HepG2 (cell line): Measurements from ENCODE around the gene S100A13. TPM values are rescaled to one million over a fixed set of nuclear protein-coding genes. Genes with fewer than 3 reads are reported as not detected.

ENCODE experiments used
- CENPX ChIP-seq: sonication (generic); formaldehyde crosslinking; IDR thresholded peaks from 2 replicates; pipeline ENCODE4 v1.9.0; 2021; ENCODE audit warnings: mild to moderate bottlenecking, missing genetic modification reagents, moderate library complexity
- EP300 ChIP-seq, 3 experiments: sonication (generic) in 1 of 3; formaldehyde crosslinking in 1 of 3; IDR thresholded peaks; 2 replicates each; pipeline versions ENCODE4 v1.5.1 to v1.6.1; 2011 to 2020; ENCODE audit warnings: low read depth in 2 of 3, low read length in 2 of 3, borderline replicate concordance in 1 of 3, improper control_type of control experiment in 1 of 3, mild to moderate bottlenecking in 1 of 3, missing genetic modification reagents in 1 of 3, moderate library complexity in 1 of 3
- KAT8 ChIP-seq: IDR thresholded peaks from 2 replicates; pipeline ENCODE4 v1.6.1; 2016; ENCODE audit warnings: missing genetic modification reagents, missing compliant biosample characterization
- KDM1A ChIP-seq: IDR thresholded peaks from 2 replicates; pipeline ENCODE4 v1.6.1; 2016; ENCODE audit warnings: missing compliant biosample characterization
- NR3C1 ChIP-seq: sonication (generic); formaldehyde crosslinking; IDR thresholded peaks from 2 replicates; pipeline ENCODE4 v1.4.0; 2020; ENCODE audit warnings: missing genetic modification reagents
- TEAD2 ChIP-seq: sonication (generic); formaldehyde crosslinking; IDR thresholded peaks from 2 replicates; pipeline ENCODE4 v1.9.0; 2021; ENCODE audit warnings: missing genetic modification reagents
- THYN1 ChIP-seq: sonication (generic); formaldehyde crosslinking; IDR thresholded peaks from 2 replicates; pipeline ENCODE4 v1.8.1; 2023; ENCODE audit warnings: low read depth, mild to moderate bottlenecking, moderate library complexity, missing genetic modification reagents, borderline replicate concordance
- ZFYVE20 ChIP-seq: sonication (generic); formaldehyde crosslinking; IDR thresholded peaks from 2 replicates; pipeline ENCODE4 v1.8.0; 2023; ENCODE audit warnings: low read depth, mild to moderate bottlenecking, moderate library complexity, missing genetic modification reagents, borderline replicate concordance
- ZMAT3 ChIP-seq: sonication (generic); formaldehyde crosslinking; conservative IDR thresholded peaks from 2 replicates; pipeline ENCODE4 v1.7.0; 2021; ENCODE audit warnings: missing genetic modification reagents
- ZNF557 ChIP-seq: sonication (generic); formaldehyde crosslinking; IDR thresholded peaks from 2 replicates; pipeline ENCODE4 v1.4.0; 2020; ENCODE audit warnings: missing genetic modification reagents
- ZNF7 ChIP-seq: IDR thresholded peaks from 2 replicates; pipeline ENCODE4 v1.6.1; 2016; ENCODE audit warnings: missing biosample characterization, missing genetic modification reagents
- ZNF720 ChIP-seq: sonication (generic); formaldehyde crosslinking; IDR thresholded peaks from 2 replicates; pipeline ENCODE4 v1.4.0; 2020; ENCODE audit warnings: missing genetic modification reagents
- ZNF839 ChIP-seq: sonication (generic); formaldehyde crosslinking; IDR thresholded peaks from 2 replicates; pipeline ENCODE4 v1.4.0; 2020; ENCODE audit warnings: missing genetic modification reagents, mild to moderate bottlenecking, borderline replicate concordance
- ZNF891 ChIP-seq: sonication (generic); formaldehyde crosslinking; IDR thresholded peaks from 2 replicates; pipeline ENCODE4 v1.5.0; 2020; ENCODE audit warnings: mild to moderate bottlenecking, missing genetic modification reagents
- polyA plus RNA-seq, 8 experiments: library from polyadenylated mRNA; depleted of rRNA in 3 of 8; stranded (reverse) in 7 of 8; unstranded in 1 of 8; fragments of >200 nt; fragmentation: Illumina TruSeq in 4 of 8; extraction: Trizol in 4 of 8; gene quantifications; 2 replicates each; pipeline versions ENCODE4 v1.2.1 to v1.2.3, GENCODE V29; 2011 to 2016; ENCODE audit warnings: low read depth in 4 of 8, missing spikeins in 1 of 8, mixed read lengths in 1 of 8; ENCODE audit not compliant: insufficient read depth in 1 of 8
- total RNA-seq, 5 experiments: library from RNA; depleted of rRNA; stranded (reverse); fragments of >200 nt; fragmentation: Illumina TruSeq; extraction: Trizol; gene quantifications; 2 replicates each; pipeline ENCODE4 v1.2.3, GENCODE V29; 2016; ENCODE audit warnings: low read depth in 1 of 5
- TF ChIP-seq, protein P1 (sequence below): IDR thresholded peaks from 2 replicates; pipeline ENCODE4 v1.6.1; 2012; ENCODE audit warnings: low read depth, low read length, improper control_type of control experiment
- TF ChIP-seq, protein P2 (sequence below): sonication (generic); formaldehyde crosslinking; IDR thresholded peaks from 2 replicates; pipeline ENCODE4 v1.4.0; 2020; ENCODE audit warnings: mild to moderate bottlenecking, missing genetic modification reagents
- TF ChIP-seq, protein P3 (sequence below): sonication (generic); formaldehyde crosslinking; IDR thresholded peaks from 2 replicates; pipeline ENCODE4 v1.4.0; 2020; ENCODE audit warnings: missing genetic modification reagents, borderline replicate concordance
- TF ChIP-seq, protein P4 (sequence below): sonication (generic); formaldehyde crosslinking; IDR thresholded peaks from 2 replicates; pipeline ENCODE4 v1.5.1; 2020; ENCODE audit warnings: mild to moderate bottlenecking, missing genetic modification reagents, moderate library complexity

The S100A13 gene
- total and polyA plus RNA-seq, 2 of the 13 experiments (the other 11 are each of a cell fraction or from before 2014, with no cell fraction given): 89.5 to 172 TPM

DNA sequence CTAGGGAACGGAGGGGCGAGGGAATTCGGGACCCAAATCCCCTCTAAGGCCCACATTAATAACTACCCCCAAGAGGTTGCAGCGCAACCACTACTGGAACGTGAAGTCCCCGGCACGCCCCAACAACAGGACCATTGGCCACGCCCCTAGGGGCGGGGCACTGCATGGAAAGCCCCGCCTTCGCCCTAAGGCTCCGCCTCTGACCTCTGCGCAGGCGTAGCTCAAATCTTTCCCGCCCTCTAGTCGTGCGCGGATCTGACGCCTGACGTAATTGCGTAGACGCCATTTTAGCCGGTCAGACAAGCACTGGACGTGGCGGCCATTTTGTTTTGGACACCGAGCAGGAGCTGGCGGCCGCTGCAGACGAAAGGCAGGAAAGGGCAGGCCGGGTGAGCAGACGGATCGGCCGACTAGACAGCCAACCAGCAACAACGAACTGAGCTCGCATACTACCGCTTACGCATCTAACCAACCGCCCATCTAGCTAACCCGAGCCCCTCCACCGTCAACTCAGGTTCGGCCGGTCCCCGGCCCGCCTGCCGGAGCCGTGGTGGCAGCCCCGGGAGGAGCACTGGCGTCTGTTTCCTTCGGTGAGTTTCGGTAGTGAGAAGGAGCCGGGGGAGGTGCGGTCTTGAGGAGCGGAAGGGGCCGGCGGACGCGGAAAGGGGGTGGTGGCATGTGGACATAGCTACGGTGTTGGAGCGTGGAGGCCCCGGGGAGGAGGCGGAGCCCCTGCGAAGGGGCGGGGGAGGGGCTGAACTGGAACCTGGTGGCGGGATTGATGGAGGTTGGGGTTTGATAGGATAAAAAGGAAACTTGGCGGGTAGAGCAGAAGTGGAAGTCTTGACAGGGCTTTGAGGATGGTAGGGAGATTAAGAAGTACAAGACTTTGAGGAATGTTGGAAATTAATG is 6.7 kb upstream of the S100A13 start, which contains the start of gene CHTOP (continued):
- TF ChIP-seq, protein P1, sequence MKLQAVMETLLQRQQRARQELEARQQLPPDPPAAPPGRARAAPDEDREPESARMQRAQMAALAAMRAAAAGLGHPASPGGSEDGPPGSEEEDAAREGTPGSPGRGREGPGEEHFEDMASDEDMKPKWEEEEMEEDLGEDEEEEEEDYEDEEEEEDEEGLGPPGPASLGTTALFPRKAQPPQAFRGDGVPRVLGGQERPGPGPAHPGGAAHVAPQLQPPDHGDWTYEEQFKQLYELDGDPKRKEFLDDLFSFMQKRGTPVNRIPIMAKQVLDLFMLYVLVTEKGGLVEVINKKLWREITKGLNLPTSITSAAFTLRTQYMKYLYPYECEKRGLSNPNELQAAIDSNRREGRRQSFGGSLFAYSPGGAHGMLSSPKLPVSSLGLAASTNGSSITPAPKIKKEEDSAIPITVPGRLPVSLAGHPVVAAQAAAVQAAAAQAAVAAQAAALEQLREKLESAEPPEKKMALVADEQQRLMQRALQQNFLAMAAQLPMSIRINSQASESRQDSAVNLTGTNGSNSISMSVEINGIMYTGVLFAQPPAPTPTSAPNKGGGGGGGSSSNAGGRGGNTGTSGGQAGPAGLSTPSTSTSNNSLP: no peak
- no peak for TF ChIP-seq TEAD2 (CRISPR knock-in tag)
- no peak for TF ChIP-seq ZNF7
- TF ChIP-seq ZNF557 (CRISPR knock-in tag): no peak
- peak; percentile 99 for TF ChIP-seq KAT8
- TF ChIP-seq ZMAT3: peak; percentile 85
- no peak for TF ChIP-seq CENPX
- TF ChIP-seq, protein P2, sequence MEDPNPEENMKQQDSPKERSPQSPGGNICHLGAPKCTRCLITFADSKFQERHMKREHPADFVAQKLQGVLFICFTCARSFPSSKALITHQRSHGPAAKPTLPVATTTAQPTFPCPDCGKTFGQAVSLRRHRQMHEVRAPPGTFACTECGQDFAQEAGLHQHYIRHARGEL (CRISPR knock-in tag): no peak
- no peak for TF ChIP-seq NR3C1 (CRISPR knock-in tag)
- TF ChIP-seq, protein P3, sequence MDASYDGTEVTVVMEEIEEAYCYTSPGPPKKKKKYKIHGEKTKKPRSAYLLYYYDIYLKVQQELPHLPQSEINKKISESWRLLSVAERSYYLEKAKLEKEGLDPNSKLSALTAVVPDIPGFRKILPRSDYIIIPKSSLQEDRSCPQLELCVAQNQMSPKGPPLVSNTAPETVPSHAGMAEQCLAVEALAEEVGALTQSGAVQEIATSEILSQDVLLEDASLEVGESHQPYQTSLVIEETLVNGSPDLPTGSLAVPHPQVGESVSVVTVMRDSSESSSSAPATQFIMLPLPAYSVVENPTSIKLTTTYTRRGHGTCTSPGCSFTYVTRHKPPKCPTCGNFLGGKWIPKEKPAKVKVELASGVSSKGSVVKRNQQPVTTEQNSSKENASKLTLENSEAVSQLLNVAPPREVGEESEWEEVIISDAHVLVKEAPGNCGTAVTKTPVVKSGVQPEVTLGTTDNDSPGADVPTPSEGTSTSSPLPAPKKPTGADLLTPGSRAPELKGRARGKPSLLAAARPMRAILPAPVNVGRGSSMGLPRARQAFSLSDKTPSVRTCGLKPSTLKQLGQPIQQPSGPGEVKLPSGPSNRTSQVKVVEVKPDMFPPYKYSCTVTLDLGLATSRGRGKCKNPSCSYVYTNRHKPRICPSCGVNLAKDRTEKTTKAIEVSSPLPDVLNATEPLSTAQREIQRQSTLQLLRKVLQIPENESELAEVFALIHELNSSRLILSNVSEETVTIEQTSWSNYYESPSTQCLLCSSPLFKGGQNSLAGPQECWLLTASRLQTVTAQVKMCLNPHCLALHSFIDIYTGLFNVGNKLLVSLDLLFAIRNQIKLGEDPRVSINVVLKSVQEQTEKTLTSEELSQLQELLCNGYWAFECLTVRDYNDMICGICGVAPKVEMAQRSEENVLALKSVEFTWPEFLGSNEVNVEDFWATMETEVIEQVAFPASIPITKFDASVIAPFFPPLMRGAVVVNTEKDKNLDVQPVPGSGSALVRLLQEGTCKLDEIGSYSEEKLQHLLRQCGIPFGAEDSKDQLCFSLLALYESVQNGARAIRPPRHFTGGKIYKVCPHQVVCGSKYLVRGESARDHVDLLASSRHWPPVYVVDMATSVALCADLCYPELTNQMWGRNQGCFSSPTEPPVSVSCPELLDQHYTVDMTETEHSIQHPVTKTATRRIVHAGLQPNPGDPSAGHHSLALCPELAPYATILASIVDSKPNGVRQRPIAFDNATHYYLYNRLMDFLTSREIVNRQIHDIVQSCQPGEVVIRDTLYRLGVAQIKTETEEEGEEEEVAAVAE (CRISPR knock-in tag): peak; percentile 79
- TF ChIP-seq ZNF839 (CRISPR knock-in tag): peak; percentile 35; the same call in 1 of the 2 replicates
- no peak for TF ChIP-seq ZNF720 (CRISPR knock-in tag)
- 0 out of 2 replicates have a peak, but pooled peaks have one; percentile 54 for TF ChIP-seq THYN1
- TF ChIP-seq KDM1A: no peak
- peak; percentile 74 for TF ChIP-seq ZNF891 (CRISPR knock-in tag)
- TF ChIP-seq, protein P4, sequence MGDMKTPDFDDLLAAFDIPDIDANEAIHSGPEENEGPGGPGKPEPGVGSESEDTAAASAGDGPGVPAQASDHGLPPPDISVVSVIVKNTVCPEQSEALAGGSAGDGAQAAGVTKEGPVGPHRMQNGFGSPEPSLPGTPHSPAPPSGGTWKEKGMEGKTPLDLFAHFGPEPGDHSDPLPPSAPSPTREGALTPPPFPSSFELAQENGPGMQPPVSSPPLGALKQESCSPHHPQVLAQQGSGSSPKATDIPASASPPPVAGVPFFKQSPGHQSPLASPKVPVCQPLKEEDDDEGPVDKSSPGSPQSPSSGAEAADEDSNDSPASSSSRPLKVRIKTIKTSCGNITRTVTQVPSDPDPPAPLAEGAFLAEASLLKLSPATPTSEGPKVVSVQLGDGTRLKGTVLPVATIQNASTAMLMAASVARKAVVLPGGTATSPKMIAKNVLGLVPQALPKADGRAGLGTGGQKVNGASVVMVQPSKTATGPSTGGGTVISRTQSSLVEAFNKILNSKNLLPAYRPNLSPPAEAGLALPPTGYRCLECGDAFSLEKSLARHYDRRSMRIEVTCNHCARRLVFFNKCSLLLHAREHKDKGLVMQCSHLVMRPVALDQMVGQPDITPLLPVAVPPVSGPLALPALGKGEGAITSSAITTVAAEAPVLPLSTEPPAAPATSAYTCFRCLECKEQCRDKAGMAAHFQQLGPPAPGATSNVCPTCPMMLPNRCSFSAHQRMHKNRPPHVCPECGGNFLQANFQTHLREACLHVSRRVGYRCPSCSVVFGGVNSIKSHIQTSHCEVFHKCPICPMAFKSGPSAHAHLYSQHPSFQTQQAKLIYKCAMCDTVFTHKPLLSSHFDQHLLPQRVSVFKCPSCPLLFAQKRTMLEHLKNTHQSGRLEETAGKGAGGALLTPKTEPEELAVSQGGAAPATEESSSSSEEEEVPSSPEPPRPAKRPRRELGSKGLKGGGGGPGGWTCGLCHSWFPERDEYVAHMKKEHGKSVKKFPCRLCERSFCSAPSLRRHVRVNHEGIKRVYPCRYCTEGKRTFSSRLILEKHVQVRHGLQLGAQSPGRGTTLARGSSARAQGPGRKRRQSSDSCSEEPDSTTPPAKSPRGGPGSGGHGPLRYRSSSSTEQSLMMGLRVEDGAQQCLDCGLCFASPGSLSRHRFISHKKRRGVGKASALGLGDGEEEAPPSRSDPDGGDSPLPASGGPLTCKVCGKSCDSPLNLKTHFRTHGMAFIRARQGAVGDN (CRISPR knock-in tag): peak; percentile 94
- TF ChIP-seq EP300 (IDR thresholded peaks at IDR 0.05; ENCODE audit: low read depth in 2 of 2, low read length in 2 of 2): 0 out of 4 replicates have a peak, but pooled peaks of 1 of the 2 experiments have one; percentile 46
- no peak for TF ChIP-seq EP300 (CRISPR knock-in tag; IDR thresholded peaks at IDR 0.05; ENCODE audit: borderline replicate concordance)
- 0 out of 2 replicates have a peak, but pooled peaks have one; percentile 71 for TF ChIP-seq ZFYVE20 (CRISPR knock-in tag)
